GM19099 (cell line): Measurements from ENCODE around the gene MAGED1.

Experiments
- POLR2A ChIP-seq: IDR thresholded peaks from 3 replicates; pipeline ENCODE4 v1.6.1; 2011; ENCODE audit warnings: low read depth; ENCODE audit not compliant: insufficient read length; ENCODE audit errors: extremely low read depth

MAGED1 gene

DNA sequence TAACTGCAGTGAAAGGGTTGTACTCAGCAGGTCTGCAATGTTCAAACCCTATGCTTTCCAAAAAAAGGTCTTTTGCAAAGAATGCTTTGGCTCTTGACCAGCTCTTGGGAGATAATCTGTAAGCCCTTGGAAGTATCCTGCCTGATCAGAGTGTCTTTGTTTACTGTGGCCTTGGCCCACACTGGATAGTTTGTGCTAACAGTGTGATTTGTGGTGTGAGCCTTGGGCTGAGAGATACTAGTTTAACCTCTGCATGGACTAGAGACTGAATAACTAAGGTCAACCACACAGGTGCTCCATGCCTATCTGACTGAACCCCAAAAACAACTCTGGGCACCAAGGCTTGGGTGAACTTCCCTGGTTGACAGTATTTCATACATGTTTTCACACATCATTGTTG is 3.6 kb upstream of the MAGED1 start:
- TF ChIP-seq POLR2A: no peak

DNA sequence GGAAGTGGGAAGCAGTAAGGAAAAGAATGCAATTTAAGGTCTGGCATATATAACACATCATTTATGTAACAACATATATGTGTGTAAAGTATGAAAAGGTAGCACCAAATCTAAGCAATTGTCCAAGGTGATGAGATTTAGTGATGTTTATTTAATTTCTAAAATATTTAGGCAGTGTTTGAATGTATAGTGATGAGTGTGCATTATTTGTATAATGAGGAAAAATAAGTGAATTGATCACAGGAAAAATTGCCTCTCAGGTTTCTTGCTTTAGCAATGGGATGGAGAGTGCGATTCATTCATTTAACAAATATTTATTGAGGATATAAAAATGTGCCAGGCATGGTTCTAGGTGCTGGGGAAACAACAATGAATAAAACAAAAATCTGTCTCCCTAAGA is 2.2 kb upstream of the MAGED1 start:
- no peak for TF ChIP-seq POLR2A

DNA sequence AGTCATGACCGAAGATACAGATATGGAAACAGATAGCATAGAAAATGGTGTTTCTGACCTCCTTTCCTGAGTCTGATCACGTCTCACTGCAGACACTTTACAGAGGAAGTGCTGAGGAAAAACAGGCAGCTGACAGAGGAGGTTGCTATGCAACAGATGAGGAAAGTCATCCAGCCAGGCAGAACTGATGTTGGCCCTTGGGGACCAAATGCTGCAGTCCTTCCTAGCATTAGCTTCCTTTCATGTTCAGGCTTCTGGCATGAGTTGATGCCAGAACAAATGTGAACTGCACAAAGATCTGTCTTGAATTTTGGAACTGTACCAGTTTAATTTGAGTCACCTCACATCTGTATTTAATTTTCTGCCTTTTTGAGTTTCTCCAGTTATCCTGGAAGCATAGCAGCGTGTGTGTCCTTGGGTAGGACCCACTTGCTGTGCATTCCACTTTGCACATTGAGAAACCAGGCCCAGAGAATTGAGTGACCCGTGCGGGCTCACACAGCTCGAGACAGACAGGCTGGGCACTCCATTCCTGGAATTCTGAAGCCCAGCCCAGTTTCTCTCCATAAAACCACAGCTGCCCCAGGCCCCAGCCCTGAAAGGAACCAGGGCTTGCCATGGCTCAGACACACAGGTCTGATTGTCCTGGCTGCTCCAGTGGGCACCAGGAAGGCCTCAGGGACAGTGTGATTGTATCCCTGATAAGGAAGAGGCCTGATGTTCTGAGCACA is 1.4 kb upstream of the MAGED1 start:
- TF ChIP-seq POLR2A: no peak

DNA sequence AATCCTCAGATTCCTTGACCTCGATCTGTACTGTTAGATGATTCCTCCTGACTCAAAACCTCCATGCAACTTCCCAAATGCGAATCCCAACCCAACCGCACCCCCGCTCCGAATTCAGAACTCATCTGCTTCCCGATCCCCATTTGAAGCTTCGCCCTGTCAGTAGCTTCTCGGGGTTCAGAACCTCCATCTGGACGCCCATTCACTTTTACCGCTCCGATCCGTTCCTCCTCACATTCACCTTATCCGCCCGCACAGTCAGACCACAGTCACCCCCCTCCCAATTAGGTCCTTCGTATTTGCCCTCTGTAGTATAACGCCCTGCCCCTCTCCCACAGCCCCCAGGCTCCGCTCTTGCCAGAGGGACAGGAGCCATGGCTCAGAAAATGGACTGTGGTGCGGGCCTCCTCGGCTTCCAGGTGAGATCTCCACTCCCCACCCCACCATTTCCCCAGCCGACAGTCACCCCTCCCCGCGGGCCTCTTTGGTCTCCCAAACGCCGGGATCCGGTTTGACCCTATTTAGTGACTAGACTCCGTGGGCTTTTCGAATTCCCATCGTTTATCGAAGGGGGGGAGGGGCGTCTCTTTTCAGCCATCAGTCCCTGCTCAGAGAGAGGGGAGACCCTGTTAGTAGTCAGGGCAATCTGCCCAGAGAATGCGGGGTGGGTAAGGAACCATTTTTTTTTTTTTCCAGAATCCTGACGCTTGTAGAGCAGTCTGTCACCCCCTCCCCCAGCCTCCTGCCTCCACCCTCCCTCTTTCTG is 691 bp downstream of the MAGED1 start:
- no peak for TF ChIP-seq POLR2A

DNA sequence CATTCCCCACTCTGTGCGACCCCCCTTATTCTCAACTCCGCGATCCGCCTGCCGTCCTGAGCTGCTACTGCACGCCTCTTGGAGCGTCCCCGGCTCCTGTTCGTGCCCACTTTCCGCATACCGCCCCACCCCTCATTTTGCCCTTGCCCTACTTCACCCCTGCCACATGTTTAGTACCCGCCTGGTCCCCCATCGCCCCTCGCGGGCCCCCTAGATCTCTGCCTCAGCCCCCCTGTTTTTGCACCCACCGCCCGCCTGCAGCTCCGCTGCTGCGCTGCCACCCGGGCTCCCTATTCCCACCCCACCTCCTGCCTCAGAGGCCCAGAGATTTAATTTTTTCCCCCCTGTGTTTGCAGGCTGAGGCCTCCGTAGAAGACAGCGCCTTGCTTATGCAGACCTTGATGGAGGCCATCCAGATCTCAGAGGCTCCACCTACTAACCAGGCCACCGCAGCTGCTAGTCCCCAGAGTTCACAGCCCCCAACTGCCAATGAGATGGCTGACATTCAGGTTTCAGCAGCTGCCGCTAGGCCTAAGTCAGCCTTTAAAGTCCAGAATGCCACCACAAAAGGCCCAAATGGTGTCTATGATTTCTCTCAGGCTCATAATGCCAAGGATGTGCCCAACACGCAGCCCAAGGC is 1.4 kb downstream of the MAGED1 start:
- TF ChIP-seq POLR2A: peak; percentile 28

DNA sequence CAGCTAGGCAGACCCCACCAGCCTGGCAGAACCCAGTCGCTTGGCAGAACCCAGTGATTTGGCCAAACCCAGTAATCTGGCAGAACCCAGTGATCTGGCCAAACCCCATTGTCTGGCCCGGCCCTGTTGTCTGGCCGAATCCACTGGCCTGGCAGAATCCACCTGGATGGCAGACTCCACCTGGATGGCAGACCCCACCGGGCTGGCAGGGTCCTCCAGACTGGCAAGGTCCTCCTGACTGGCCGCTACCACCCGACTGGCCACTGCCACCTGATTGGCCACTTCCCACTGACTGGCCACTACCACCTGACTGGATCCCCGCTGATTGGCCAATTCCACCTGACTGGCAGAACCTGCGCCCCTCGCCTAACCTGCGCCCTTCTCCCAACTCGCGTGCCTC is 3.2 kb downstream of the MAGED1 start:
- TF ChIP-seq POLR2A: no peak

DNA sequence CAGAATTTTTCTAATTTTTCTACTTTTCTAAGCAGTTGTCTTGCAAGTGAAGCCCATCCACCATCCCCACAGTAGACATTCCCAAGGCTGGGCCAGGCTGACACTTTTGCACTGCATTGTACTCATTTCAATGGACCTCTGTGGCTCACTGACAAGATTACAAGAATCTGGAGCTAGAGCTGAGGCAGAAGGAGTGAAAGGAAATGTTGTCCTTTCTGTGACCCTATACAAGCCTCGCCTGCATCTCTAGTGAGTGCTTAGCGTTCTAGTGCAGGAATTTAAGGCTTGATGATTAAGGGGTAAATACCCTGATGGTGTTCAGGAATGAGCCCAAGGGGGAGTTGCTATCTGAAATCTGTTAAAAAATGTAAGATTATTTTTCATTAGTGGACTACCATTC is 6.3 kb downstream of the MAGED1 start:
- no peak for TF ChIP-seq POLR2A

DNA sequence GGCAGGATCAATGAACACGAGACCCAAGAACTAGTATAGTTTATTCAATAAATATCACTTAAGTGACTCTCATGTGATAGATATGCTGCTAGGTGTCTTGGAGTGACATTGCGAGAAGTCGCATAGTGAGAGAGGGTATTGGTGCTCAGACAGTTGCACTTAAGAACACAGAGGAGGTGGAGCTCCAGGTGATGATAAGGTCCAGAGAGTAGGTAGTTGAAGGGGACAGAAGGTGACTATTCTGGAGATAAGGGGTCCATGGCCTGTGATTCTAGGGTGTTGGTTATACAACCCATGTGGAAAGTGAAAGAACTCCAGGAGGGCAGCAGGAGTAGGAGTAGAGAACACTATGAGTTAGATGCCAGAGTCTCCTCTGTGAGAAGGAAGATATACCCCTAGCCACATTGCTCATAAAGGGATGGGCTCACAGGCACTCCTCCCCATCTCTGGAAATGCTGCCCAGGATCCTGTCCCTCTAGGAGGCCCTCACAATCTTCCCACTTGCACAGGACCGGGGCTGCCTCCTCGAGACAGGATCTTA is 9.2 kb downstream of the MAGED1 start:
- no peak for TF ChIP-seq POLR2A

DNA sequence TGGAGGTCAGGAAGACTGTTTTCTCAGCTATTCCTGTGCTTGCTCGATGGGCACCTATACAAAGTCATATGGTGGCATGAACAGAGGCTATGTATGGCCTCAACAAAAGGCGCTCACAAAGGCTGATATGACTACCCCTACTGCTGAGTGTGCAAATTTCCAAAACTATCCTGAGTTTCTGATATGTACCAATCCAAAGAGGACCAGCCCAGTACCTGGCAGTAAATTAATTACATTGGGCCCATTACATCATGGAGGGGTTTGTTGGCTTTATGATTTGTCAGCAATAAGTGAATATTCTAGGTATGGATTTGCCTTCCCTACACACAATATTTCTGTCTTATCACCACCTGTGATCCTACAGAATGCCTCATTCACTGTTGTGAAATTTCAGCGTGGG is 12.3 kb downstream of the MAGED1 start:
- no peak for TF ChIP-seq POLR2A

DNA sequence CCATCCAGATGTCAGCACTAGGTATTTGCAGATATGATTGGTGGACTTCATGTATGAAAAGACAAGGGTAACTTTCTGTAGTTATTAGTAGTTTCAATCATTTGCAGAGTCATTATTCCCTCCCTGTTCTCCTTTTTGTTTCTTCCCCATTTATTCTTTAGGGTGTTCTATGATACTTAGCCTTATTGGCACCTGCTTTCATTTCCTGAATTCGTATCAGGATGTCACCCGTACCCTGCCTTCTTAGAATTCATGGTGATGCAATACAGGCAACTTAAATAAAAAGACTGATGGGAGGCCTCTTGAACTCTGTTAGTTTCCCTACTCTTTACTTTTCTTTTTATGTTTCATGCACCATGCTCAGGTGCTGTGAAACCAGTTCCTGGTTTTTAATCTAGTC is 24.2 kb downstream of the MAGED1 start:
- no peak for TF ChIP-seq POLR2A

DNA sequence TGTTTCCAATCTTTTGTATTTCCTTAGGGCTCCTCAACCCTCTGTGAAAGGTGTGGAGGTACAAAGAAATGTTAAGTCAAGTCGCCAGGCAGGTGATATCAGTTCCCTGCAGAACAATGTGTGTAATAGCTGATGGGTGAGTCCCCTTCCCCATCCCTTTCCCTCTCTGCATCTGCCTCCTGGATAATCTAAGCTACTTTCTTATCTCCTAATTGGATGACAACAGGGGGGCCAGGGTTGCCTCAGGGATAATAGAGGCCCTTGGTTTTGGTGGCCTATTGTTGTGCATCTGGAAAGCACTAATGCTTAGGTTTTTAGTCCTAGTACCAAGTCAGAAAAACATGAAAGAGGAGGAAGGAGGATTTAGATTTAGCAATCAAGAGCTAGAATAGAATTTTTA is 29.1 kb downstream of the MAGED1 start:
- TF ChIP-seq POLR2A: no peak

DNA sequence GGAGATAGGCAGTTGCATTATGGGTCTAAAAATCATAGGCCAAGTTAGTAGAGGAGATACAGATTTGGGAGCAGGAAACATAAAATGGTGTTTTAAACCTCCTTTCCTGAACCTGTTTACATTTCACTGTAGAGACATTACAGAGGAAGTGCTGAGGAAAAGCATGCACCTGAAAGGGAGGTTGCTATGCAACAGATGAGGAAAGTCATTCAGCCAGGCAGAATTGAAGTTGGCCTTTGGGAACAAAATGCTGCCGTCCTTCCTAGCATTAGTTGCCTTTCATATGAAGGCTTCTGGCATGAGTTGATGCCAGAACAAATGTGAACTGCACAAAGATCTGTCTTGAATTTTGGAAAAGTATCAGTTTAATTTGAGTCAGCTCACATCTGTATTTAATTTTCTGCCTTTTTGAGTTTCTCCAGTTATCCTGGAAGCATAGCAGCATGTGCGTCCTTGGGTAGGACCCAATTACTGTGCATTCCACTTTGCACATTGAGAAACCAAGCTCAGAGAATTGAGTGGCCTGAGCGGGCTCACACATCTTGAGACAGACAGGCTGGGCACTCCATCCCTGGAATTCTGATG is 38.2 kb downstream of the MAGED1 start:
- no peak for TF ChIP-seq POLR2A
